ENCODE data around the gene OPA1.

Gene OPA1

DNA sequence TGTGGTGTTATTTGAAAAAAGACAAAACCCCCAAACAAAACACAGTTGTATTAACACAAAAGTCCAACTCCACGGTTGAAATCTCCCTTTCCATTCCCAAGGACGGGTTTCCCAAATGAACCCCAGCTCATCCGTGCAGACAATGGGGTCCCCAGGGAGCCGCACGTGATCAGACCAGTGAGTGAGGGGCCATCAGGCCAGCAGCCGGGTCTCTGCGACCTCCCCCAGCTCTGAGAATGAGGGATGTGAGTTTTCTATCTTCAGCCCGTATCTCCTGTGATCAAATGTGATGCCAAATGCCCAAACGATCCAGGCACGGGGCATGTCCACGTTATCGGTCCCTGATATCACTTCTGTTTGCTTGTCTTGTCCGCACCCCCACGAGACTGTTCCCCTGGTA lies 138.0 kb downstream of the OPA1 start:
- no peak overlapping the region for H3K27ac ChIP-seq
- DNase-seq (ENCODE audit: low read depth, low spot score): no peak

DNA sequence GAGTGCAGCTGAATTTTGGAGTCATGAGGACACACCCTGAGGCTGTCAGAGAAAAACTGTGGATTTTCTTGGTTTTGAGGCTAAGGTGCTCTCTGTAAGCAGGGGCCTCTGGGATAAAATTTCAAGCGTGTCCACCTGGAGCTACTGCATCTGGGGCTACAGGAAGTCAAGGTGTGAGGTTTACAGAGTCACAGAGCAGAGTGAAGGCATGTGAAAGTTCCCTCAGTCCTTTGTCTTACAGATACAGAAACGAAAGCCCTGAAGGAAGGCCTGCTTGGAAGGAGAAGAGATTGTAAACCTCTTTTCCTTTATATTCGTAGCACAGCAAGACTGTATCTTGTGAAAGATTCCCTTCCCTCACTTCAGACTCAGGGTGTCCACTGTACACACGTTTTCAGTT lies 138.6 kb downstream of the OPA1 start:
- no peak overlapping the region for H3K27ac ChIP-seq
- DNase-seq (ENCODE audit: low read depth, low spot score): no peak

DNA sequence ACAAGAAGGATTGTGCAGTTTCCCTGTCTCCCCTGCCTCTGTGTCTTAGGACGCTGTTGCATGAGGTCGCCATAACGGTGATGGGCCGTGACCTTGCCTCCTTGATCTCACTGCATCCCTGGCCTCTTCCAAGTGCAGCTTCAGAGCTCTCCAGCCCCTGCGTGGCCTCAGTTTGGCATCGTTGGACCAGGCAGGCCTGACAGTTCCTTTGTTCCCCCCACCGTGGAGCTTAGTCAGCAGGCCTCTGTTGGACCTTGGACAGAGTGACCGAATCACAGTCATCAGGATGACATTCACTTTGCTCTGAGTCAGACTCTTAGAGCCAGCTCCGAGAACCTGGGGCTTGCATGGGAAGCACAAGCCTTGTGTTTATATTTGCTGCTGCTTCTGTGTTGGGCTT lies 139.4 kb downstream of the OPA1 start:
- H3K27ac ChIP-seq: no peak overlapping the region
- DNase-seq (ENCODE audit: low read depth, low spot score): peak; percentile 22

DNA sequence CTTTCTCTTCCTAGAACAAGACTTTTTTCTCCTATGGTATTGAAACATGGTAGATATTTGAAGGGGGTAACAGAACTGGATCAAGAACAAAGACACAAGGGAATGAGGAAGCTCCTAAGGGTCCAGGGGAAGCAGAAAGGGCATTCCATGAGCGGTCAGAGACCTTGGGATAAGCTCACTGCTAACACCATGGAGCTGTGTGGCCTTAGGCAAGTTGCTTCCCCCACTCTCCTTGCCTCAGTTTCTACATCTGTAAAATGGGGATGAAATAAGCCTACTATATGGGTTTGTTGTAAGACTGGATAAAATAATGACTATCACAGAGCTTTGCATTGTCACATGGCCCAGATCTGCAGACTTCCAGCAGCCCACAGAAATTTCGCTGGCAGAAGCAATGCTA lies 139.8 kb downstream of the OPA1 start:
- DNase-seq (ENCODE audit: low read depth, low spot score): no peak
- no peak overlapping the region for H3K27ac ChIP-seq

DNA sequence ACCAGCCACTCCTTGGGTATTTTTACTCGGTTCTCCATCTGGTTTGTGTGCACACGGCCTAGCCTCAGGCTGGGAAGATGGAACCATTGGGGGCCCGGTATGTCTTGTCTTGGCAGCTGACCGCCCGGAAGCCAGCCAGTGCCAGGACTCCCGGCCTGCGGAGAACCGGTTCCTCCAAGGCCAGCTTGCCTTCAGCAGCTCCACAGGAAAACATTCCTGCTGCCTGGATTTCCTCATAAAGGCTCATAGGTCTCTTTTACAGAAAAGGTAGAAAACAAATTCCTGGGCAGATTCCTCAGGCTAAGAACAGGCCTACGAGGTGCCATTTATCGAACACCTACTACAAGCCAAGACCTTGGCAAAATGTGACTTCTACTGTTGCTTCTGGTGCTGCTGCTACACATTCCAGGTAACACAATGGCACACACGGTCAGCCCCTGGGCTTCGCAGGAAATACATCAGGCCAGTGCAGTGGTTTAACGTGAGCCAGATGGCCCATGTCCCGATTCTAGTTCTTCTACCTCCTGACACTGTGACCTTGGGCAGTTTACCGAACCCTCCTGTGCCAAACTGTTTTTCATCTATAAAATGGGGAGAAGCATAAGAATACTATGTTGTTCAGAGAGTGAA lies 141.8 kb downstream of the OPA1 start:
- H3K27ac ChIP-seq: no peak overlapping the region
- DNase-seq (ENCODE audit: low read depth, low spot score): no peak

DNA sequence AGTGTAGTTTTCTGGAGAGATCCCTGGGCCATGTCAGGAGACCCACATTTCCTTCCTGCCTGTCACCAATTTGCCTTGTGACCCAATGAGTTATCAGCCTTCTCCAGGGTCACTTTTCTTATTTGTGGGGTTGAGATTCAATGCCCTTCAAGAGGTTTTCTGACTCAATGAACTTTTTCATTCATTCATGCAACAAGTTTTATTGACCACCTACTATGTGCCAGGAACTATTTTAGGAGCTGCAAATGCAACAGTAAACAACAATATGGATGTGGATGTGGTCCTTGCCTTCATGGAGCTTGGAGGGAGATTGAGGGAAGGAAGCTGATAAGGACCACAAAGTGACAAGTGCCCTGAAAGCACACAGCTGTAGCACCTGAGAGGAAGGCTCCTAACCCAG lies 142.8 kb downstream of the OPA1 start:
- H3K27ac ChIP-seq: no peak overlapping the region
- DNase-seq (ENCODE audit: low read depth, low spot score): no peak

DNA sequence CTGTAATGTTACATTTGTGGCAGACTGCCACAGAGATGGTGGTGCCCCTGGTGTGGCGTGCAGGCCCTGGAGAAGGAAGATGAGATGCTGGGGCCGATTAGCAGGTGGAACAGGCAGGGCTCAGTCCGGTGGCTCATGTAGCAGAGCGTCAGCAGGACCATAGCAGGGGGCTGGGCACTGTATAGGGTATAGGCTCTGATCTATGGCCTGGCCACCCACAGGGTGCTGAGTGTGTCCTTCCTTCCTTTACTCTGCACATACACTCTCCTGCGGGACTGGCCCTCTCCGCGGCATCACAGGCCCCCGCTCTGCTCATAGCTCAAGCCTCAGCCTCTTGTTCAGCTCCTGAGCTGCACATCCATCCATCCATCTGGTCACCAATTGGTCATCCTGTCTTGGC lies 143.6 kb downstream of the OPA1 start:
- DNase-seq (ENCODE audit: low read depth, low spot score): no peak

DNA sequence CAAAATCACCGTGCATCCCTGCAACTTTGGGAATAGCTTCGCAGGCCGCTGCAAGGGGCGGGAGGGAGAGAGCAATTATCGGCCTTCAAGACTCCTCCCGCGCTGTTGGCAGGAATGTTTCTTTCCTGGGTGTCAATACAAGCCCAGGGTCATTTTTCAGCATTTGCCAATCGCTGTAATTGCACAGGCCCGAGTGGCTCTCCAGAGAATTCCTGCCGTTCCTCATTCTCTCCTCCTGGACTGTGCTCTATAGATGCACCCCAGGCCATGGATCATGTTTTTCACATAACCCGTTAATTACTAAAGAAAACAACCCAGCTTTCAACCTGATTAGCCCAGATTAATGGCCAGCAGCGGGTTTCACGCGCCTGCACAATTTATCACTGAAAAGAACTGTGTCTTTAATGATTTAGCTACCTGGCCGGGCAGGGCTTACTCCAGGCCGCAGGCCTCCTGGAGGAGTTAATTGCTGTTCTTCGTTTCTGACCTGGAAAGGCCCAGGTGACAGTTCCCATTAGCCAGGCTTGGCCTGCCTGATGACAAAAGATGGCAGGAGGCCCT lies 144.3 kb downstream of the OPA1 start:
- H3K27ac ChIP-seq: no peak overlapping the region
- no peak for DNase-seq (ENCODE audit: low read depth, low spot score)

More for the DNA sequence above, 143.6 kb downstream of the OPA1 start:
- no peak overlapping the region for H3K27ac ChIP-seq

DNA sequence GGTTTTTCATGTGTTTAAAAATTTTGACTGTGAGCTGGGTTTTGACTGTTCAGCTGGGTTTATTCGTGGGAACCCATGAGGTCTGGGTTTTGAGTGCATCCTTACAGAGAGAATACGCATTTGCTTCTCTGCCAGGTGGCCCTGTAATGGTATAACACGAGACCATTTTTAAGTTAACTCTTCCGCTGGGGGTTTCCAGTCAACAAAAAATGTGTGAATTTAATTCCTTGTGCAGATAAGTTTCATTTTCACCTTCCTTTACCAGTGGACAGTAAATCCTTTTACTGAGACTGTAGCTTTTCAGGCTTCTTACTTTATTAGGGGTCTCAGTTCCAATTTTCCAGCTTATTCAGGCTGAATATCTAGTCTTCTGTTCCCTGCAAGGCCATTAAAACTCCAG lies 149.6 kb downstream of the OPA1 start:
- no peak for DNase-seq (ENCODE audit: low read depth, low spot score)
- H3K27ac ChIP-seq: no peak overlapping the region

DNA sequence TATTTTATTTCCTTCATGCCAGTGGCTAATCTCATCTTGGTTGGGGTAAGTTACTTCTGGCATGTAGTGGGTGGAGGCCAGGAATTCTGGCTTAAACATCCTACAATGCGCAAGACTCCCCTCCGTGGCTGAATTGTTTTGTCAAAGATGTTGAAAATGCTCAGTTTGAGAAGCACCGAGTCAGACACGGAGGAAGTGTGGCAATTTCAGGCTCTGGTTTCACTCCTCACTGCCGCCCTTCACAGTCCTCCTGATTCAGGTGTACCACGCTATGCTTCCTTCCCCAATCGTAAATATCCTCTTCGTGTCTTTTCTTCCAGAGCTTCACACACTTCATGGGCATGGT lies 150.7 kb downstream of the OPA1 start:
- DNase-seq (ENCODE audit: low read depth, low spot score): no peak
- H3K27ac ChIP-seq: no peak overlapping the region

DNA sequence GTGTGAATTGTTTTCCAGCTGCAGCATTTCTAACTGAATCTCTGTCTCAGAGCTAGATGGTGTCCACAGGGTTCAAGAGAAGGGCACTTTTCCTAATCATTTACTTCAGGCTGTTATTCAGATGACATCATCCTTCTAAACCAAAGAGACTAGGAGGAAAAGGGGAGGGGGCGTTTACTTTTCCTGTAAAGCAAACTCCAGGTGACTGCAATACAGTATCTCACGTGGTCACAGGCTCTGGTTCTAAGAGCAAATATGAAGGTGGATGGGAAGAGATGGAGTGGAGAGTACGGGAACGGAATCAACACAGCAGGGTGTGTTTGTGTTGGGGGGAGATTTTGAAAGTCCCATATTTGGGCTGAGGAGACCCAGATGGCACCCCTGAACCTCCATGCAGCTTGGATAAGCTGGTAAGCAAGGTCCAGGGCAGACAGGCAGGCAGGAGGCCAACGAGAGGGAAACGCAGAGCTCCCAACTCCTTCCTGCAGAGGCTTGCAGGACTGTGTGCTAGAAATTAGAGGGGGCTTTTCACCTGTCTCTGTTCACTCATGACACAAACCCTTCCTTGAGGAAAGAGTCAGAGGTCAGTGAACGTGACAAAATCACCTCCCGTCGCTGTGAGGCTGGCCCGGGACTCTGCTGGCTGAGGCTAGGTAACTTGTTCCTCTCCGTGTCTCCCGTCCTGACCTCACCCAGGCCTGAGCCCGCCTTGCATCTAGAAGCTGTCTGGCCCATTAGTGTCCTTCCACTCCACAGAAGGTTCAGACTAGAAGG lies 151.2 kb downstream of the OPA1 start:
- no peak for DNase-seq (ENCODE audit: low read depth, low spot score)
- H3K27ac ChIP-seq: no peak overlapping the region

DNA sequence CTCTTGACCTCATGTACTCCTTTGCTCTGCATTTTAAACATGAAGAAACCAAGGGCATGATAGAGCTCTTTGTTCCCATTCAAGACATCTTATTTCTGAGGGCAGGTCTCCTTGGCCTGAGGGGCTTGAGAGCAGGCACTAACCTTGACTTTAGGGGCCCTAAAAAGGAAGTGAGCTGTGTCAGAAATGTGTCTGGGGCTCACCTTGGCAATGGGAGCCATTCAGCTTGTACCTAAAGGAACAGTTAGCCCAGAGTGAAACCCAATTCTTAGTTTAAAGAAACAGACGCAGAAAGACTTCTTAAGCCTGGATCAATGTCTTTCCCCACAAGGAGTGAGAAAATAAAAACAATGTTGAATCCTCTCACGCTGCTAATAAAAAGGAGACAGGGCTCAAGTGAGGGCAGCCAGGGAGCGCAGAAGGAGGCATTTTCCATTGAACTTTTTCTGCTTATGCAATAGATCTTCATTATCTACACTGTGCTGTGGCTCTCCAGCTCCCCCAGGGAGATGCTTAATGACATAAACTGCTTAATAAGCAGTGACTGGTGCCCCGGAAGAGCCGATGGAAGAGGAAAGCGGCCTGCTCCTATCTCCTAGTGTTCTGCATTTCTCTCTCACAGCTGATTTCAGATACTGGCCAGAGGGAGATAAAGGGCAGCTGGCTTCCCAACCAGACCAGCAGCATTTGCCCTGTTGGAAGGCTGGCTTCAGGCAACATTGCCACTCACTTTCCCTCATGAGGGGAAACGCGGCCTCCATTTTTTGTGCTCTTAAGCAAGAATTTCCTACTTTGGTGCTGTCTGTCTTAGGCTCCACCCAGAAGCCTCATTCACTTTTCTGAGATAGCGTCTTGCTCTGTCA lies 152.0 kb downstream of the OPA1 start:
- DNase-seq (ENCODE audit: low read depth, low spot score): no peak
- H3K27ac ChIP-seq: no peak overlapping the region

DNA sequence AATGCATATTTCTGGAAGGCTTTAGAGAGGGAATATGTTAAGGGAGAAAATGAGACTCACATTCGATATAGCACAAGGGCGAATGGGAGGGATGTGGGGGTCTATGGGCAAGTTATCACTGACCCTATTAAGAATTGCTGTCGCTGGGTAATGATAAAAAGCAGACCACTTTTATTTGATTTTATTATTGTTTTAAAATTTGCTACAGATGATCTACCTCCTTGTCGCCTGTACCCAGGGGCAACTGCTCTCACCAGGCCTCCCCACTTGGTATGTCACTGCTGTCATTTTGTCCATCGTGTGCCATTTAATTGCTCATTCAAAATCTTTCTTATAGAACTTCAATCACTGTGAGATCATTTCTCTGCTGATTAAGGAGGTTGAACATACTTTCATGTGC lies 153.8 kb downstream of the OPA1 start:
- no peak overlapping the region for H3K27ac ChIP-seq
- DNase-seq (ENCODE audit: low read depth, low spot score): no peak

All from epithelial cell of prostate (primary cell).